Hypothalamus (tissue), 51 donors: ENCODE measurements around the gene TNFRSF19.

Source experiments
- DNase-seq, 51 donors: peaks; one replicate each; lab custom pipeline; 2025; lab: John Stamatoyannopoulos, UW

Gene TNFRSF19

DNA sequence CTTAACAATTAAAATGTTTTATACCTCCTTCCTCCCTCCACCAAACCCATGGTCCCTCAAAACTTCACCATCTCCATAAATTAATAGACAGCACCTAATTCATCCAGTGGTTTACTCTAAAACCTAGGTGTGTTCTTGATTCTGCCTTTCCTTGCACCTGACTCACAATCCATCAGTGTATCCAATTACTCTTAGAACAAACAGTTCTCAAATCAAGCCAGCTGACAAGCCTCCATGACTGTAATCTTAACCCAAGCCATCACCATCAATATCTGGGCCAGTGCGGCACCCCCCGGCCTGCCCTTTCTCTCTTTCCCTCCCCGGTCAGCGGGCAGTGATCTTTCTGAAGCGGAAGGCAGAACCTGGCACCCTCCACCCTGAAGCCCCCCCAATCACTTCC is 75.6 kb downstream of the TNFRSF19 start:
- DNase-seq = no peak

DNA sequence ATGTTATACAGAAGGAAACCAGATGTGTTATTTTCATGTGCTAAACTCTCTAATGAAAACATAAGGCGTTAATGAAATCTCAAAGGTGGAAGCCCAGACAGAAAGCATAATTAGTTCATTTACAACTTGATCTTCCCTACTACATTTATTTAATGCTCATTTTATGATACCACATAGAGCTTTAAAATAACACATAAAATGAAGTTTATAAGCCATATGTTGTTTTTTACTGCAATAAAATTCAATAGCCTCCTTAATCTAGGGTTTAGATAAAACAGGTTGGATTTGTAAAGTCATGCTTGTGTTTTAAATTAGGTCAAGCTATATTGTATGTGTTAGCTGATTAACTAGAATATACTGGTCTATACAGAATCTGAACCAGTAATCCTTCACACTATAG is 81.2 kb downstream of the TNFRSF19 start:
- DNase-seq = no peak

DNA sequence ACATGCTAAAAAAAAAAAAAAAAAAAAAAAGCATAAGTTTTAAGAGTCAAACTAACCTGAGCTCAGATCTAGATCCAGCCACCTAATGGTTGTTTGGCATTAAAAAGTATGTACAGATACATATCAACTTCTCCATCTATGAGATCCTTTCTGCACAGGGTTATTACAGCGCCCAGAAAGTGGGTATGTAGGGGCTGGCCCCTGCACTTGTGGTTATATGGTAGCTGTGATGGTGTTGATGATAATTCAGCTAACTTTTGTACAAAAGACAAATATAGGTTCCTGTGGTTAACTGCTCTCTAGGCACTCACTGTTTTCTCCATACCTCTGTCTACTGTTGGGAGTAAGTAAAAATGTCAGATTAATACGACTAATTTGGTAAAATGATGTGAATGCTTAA is 81.7 kb downstream of the TNFRSF19 start:
- no peak for DNase-seq

DNA sequence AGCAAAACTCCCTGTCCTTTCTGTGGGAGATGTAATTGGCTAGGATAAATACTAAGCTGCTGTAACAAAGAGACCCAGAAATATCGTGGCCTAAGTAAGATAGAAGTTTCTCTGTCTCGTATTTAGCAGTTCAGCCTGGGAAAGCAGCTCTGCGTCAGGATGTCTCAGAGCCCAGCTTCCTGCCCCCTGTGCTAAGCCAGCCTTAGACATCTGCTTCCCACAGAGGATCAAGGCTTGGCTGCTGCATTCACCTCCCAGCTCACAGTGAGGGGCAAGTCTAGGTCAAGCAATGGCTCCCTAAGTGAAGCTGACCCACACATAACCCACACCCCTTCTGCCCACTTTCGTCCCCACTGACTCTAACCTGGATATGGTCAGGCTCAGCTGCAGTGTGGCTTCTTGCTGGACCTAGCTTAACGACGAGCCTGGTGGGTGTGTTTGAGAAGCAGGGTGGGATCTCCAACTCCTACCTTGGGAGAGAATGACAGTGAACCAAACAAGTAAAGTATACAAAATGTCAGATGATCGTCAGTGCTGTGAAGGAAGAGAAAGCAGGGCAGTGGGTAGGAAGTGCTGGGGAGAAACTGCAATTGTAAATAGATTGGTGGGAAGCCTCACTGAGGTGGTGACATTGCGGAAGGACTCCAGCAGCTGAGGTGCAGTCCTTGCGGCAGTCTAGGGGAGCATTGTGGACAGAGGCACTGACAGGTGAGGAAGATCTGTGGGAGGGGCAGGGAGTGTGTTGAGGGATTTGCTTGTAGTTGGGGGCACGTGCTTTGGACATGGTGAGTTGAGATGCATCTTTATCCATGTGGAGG is 82.9 kb downstream of the TNFRSF19 start:
- DNase-seq = no peak

DNA sequence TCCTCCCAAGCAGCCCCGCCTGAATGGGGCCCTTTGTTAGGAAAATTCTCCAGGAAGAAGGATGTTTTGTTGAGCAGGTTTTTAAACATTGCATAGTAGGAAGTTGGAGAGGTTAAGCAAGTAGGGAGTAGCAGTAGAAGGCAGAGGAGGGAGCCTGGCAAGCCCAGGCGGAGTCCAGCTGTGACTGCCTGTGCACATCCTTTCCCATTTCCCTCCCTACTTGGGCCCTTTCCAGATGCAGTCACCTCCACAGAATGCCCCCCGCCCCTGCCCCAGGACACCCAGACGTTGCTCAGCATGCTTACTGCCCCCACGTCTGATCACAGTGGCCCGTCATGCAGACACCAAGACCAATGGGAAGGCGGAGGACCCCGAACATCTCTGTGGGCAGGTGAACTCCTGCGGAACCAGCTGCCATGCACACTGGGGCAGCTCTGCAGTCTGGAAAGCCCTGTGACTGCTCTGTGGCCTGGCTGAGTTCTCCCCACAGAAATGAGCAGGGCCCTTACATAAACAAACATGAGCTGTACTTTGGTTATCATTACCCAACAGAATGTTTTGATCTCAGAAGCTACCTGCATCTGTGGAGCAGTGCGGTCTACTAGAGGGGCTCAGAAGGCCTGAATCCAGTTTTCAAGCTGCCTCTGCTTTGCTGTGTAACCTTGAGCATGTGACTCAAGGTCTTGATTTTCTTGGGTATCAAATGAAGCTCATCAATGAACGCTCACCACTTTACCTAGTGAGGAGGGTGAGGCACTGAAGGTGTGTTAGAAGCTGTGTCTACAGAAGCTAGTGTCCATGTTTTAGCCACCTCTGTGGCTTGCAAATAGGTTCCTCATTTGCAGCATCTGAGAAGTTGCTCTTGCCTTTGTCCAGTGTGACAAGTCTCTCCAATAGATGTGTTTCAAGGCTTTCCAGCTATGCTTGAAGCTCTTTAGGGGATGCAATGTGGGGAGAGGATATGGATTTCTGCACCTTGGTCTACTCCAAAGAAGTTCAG is 84.2 kb downstream of the TNFRSF19 start:
- DNase-seq = no peak

DNA sequence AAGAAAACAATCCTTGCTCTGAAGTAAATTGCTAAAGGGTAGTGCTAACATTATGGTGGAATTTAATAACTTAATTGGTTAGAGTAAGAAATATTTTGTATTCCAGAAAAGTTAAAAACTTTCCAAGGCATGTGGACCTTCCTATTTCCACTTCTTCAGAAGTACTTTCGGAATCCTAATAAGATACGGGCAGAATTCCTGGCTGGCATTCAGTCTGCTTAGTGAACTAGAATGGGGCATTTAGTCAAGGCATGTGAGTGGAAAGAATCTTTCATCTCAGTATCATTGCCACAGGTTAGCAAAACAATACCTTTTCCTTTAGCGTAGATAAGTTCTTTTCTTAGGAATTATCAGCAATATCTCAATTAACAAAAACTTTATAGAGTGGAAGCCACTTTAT is 85.1 kb downstream of the TNFRSF19 start:
- no peak for DNase-seq

DNA sequence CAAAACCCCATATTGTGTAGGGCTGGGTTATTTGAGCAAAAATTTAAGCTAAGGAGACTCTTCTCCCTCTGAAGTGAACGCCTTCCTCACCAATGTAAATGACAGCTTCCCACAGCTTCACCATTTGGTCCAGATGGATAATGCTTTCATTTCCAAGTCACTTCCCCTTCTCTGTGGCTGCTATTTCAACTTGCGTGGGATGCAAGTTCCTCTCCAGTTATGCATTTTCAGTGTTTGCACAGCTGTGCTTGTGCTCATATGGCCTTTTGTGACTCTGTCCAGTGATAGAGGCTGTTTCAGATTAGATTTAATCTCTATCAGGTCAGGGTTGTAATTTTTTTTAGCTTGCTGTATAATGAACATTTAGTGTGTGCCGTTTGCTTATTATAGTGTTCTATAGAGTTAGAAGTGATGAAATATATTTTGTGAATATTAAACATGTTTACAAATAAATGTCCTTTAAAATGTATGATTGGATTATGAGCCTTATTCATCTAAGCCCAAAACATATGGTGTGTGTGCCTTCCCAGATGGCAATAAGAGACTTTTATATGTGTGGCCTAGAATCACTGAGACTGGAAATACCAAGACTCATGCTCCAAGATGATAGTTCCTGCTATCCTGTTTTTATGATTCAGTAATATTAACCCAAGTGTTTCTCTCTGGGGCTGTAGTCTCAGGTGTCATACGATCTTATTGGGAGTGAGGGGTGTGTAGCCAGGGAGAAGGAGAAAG is 86.6 kb downstream of the TNFRSF19 start:
- no peak for DNase-seq

DNA sequence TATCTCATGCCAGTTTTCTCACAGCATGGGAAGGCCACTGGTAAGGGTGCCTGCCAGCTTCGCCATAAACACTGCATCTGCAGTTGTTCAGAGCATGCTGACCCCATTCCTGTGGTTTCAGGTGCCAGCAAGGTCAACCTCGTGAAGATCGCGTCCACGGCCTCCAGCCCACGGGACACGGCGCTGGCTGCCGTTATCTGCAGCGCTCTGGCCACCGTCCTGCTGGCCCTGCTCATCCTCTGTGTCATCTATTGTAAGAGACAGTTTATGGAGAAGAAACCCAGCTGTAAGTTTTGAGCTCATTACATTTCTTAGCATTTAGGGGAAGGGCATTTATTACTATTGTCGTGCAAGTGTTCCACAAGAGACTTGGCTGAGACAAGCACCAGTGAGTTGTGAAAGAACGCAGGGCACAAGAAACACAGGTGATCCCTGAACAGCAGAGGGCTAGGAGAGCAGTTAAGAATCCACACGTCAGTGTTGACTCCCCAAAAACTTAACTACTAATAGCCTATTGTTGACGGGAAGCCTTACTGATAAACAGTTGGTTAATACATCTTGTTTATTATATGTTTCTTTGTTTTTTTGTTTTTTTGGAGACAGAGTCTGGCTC is 88.8 kb downstream of the TNFRSF19 start:
- no peak for DNase-seq

DNA sequence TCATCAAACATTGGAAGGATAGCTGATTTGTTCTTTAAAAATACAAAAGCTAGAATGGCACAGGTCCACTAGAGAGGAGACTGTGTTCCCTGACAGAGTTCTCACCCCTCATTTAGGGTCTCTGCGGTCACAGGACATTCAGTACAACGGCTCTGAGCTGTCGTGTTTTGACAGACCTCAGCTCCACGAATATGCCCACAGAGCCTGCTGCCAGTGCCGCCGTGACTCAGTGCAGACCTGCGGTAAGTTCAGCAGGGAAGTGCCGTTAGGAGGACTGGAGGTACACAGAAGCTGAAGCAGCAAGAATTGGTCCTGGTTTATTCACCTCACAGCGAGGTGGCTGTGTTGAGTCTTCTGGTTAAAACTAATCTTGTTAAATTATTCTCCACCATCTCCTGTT is 90.0 kb downstream of the TNFRSF19 start:
- no peak for DNase-seq

DNA sequence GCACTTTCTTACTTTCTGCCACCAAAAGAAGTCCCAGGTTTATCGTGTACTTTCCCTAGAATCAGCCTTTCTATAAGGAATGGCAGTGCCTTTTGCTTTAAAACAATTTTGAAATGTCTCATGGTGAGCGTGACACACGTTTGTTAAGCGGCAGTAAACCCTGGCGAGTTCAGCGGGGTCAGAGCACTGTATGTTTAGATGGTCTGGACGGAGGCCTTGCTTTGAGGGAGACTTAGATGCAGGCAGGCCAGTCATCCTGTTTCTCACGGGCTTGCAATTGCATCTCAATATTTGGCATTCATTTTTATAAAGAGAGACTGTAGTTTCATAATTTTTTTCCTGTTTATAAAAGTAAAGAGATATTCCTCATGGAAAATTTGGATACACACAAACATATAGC is 96.4 kb downstream of the TNFRSF19 start:
- no peak for DNase-seq

DNA sequence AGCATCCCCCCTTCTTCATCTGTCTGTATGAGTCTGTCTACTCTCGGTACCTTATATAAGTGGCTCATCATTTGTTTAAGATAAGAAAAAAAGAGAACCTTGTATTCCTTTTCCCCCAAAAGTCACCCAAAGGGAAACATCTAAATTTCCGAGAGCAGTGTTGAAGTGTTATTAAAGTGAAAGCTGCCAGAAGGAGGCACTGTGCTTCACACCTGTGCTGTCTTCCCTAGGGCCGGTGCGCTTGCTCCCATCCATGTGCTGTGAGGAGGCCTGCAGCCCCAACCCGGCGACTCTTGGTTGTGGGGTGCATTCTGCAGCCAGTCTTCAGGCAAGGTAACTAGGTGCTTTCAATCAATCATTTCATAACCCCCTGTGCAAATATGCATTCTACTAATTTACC is 97.5 kb downstream of the TNFRSF19 start:
- no peak for DNase-seq

DNA sequence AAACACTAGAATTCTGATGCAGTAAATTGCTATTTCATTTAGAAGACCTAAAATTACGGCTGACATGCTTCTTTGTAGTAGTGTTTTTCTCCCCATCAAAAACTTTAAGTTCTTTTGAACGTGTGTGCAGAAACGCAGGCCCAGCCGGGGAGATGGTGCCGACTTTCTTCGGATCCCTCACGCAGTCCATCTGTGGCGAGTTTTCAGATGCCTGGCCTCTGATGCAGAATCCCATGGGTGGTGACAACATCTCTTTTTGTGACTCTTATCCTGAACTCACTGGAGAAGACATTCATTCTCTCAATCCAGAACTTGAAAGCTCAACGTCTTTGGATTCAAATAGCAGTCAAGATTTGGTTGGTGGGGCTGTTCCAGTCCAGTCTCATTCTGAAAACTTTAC is 98.3 kb downstream of the TNFRSF19 start:
- no peak for DNase-seq

DNA sequence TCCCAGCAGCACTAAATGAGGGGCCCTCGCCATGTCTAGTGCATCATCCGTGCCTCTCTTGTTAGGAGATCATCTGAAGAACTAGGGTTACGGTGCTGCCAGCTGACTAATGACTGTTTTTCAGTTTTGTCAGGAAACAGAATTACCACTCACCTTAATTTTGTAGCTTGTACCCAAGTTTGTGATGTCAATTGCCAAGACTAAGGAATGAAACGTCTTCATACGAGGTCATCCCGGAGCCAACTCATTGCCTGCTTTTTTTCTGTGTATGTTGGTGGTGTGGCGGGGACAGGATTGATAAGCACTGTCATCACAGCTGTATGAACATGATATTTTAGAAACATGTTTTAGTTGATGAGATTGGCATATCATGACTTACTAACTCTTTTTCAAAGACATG is 100.6 kb downstream of the TNFRSF19 start:
- no peak for DNase-seq

DNA sequence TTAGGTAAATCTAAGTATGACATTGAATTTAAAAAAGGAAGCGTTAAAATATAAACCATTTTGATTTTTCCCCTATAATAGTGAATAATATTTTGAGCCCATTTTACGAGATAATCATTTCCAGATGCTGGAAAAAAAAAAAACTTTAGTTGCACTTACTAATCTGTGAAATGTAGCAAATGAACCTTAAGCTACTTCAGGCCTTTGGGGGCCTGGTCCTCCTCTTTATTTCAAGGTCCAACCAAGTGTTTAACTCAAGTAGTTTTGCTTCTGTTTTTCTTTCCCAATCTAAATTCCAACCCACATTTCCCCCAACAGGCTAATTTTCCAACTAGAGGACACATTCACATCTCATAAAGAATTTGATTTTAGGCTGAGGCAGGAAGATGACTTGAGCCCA is 101.2 kb downstream of the TNFRSF19 start:
- DNase-seq = no peak

DNA sequence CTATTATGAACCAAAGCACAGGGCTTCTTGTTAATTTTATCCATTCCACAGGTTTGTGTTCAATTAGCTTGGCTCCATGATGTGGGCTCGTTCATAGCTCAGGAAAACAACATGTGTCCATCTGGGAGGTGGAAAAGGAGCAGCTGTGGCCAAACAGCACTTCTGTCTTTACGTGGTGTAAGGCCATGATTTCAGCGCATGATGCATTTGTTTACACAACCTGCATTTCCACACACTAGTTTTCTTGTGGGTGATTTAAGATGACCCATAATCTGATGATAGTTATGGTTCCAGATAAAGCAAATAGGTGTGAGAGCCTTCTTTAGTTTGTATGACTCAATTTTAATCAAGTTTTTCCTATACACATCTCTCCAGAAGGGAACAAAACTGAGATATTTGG is 101.7 kb downstream of the TNFRSF19 start:
- DNase-seq = no peak

DNA sequence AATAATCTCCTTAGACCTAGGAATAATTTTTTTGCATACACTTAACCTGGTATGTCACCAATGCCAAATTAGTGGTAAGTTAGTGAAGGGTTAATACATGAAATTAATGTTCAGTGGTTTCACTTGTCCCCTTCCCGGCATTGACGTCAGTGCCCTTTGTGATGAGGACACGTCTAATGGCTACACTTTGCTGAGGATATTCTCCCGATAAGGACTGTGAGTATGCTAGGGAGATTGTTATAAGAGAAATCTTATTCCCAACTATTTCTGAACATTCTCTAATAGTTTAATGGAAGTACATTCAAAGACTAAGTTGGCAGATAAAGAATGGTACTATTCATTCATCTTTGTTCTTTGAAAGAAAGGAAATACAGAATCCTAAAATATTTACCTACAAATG is 102.4 kb downstream of the TNFRSF19 start:
- DNase-seq = peak in 1 of 51 donors; percentile 1

DNA sequence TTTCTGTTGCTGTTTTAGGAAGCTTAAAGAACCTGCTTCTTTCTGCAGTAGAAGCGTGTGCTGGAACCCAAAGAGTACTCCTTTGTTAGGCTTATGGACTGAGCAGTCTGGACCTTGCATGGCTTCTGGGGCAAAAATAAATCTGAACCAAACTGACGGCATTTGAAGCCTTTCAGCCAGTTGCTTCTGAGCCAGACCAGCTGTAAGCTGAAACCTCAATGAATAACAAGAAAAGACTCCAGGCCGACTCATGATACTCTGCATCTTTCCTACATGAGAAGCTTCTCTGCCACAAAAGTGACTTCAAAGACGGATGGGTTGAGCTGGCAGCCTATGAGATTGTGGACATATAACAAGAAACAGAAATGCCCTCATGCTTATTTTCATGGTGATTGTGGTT is 103.1 kb downstream of the TNFRSF19 start:
- peak in 9 of 51 donors; percentile 3 to 42 (median 9) for DNase-seq

DNA sequence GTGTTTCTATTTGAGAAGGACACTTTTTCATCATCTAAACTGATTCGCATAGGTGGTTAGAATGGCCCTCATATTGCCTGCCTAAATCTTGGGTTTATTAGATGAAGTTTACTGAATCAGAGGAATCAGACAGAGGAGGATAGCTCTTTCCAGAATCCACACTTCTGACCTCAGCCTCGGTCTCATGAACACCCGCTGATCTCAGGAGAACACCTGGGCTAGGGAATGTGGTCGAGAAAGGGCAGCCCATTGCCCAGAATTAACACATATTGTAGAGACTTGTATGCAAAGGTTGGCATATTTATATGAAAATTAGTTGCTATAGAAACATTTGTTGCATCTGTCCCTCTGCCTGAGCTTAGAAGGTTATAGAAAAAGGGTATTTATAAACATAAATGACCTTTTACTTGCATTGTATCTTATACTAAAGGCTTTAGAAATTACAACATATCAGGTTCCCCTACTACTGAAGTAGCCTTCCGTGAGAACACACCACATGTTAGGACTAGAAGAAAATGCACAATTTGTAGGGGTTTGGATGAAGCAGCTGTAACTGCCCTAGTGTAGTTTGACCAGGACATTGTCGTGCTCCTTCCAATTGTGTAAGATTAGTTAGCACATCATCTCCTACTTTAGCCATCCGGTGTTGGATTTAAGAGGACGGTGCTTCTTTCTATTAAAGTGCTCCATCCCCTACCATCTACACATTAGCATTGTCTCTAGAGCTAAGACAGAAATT is 103.8 kb downstream of the TNFRSF19 start:
- DNase-seq = no peak

DNA sequence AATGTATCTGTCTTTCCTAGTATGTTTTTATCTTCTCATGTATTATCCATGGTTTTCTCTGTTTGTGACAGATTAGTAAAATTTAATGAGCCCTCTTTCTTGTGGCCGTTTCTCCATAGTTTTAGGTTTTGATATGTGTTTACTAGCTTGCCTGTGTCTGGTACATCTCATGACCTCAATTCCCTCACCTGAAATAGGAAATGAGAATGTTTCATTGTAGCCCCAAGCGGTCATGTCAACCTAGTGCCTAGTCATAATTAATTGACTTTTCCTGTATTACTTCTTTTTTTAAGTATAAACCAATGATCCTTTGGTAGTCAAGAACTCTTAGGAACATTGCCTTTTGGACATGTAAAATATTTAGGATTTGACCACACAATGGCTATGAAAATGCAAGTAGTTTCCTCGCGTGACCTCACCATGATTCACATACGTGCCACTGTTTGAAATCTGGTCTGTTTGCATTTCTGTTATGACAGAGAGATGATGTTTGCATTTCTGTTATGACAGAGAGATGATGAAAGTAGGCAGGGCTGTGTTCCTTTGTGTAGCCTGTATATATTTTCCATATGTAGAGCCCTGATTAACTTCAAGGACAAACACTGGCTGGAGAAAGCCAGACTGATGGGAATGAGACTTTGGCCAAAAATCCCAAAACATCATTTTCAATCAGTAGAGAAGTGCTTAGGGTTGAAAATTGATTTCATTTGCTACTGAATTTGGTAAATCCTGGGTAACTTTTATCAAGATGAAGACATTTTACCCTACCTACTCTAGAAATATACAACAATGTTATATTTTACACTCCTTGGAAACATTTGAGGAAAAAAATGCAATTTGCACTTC is 104.8 kb downstream of the TNFRSF19 start:
- no peak for DNase-seq
